ENCODE results near the gene ROPN1L. TPM values are rescaled to one million over a fixed set of nuclear protein-coding genes. Genes with fewer than 3 reads are reported as not detected.

Gene ROPN1L
- total and polyA plus RNA-seq, 10 of the 15 experiments (the other 5 are each of a cell fraction or from before 2014, with no cell fraction given): 0.07 to 0.38 (median 0.22) TPM; not detected in 6

DNA sequence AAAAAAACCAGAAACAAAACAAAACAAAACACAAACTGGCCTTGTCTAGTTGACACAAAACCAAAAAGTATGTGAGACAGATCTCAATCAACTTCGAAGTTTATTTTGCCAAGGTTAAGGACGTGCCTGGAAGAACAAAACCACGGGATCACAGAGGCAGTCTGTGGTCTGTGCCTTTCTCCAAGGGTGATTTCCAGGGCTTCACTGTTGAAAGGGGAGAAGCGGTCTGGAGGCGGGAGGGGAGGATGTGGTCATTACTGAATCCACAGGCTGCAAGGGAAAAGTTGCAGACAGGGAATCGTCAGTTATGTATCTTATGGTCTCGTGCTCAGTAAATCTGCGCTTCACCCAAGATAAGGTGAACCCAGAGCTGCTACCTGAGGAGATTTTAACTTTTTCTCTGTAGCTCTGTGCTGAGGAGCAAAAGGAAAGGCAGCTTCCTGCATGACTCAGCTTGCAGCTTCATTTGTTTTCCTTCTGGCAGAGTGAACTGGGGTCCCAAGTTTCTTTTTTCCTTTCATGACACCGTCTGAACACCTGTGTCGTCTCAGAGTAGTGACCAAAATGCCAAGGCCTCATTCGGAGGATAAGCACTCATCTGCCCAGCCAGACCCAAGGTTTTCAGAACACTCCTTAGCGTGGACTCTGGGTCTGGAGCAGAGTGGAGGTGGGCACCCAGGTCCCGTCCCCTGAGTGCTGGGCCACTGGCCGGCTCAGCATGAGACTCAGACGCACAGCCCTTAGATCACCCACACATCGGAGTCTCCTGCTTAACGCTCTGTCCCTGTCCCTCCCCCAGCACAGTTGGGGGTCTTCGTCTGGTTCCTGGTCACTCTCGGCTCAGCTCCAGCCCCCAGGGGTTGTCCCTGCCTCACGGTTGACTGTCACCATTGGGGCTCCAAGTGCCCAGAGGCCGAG is 25.9 kb downstream of the ROPN1L start (continued):
- TF ChIP-seq SMAD1 (IDR thresholded peaks at IDR 0.05; ENCODE audit: low read depth, partially characterized antibody) (no peak), SRF (IDR thresholded peaks at IDR 0.05; ENCODE audit: low read depth in 2 of 2, low read length in 2 of 2) (no peak), STAT3 (IDR thresholded peaks at IDR 0.05; ENCODE audit: low read depth, low read length) (no peak), MEF2B (IDR thresholded peaks at IDR 0.05; ENCODE audit: partially characterized antibody, poor library complexity, severe bottlenecking) (no peak)
- TF ChIP-seq, protein P1, sequence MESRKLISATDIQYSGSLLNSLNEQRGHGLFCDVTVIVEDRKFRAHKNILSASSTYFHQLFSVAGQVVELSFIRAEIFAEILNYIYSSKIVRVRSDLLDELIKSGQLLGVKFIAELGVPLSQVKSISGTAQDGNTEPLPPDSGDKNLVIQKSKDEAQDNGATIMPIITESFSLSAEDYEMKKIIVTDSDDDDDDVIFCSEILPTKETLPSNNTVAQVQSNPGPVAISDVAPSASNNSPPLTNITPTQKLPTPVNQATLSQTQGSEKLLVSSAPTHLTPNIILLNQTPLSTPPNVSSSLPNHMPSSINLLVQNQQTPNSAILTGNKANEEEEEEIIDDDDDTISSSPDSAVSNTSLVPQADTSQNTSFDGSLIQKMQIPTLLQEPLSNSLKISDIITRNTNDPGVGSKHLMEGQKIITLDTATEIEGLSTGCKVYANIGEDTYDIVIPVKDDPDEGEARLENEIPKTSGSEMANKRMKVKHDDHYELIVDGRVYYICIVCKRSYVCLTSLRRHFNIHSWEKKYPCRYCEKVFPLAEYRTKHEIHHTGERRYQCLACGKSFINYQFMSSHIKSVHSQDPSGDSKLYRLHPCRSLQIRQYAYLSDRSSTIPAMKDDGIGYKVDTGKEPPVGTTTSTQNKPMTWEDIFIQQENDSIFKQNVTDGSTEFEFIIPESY (IDR thresholded peaks at IDR 0.05): no peak
- TF ChIP-seq, protein P2, sequence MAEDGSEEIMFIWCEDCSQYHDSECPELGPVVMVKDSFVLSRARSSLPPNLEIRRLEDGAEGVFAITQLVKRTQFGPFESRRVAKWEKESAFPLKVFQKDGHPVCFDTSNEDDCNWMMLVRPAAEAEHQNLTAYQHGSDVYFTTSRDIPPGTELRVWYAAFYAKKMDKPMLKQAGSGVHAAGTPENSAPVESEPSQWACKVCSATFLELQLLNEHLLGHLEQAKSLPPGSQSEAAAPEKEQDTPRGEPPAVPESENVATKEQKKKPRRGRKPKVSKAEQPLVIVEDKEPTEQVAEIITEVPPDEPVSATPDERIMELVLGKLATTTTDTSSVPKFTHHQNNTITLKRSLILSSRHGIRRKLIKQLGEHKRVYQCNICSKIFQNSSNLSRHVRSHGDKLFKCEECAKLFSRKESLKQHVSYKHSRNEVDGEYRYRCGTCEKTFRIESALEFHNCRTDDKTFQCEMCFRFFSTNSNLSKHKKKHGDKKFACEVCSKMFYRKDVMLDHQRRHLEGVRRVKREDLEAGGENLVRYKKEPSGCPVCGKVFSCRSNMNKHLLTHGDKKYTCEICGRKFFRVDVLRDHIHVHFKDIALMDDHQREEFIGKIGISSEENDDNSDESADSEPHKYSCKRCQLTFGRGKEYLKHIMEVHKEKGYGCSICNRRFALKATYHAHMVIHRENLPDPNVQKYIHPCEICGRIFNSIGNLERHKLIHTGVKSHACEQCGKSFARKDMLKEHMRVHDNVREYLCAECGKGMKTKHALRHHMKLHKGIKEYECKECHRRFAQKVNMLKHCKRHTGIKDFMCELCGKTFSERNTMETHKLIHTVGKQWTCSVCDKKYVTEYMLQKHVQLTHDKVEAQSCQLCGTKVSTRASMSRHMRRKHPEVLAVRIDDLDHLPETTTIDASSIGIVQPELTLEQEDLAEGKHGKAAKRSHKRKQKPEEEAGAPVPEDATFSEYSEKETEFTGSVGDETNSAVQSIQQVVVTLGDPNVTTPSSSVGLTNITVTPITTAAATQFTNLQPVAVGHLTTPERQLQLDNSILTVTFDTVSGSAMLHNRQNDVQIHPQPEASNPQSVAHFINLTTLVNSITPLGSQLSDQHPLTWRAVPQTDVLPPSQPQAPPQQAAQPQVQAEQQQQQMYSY (CRISPR knock-in tag; IDR thresholded peaks at IDR 0.05): no peak
- TF ChIP-seq, protein P3, sequence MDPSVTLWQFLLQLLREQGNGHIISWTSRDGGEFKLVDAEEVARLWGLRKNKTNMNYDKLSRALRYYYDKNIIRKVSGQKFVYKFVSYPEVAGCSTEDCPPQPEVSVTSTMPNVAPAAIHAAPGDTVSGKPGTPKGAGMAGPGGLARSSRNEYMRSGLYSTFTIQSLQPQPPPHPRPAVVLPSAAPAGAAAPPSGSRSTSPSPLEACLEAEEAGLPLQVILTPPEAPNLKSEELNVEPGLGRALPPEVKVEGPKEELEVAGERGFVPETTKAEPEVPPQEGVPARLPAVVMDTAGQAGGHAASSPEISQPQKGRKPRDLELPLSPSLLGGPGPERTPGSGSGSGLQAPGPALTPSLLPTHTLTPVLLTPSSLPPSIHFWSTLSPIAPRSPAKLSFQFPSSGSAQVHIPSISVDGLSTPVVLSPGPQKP (IDR thresholded peaks at IDR 0.05; ENCODE audit: low read depth, low read length): no peak

Data from GM12878 (cell line).